Activated naive CD8-positive, alpha-beta T cell treated with anti-CD3 and anti-CD28 coated beads, Interleukin-2, amount 10 ng/mL, durations not matched to agents 7 days and 5 days (primary cell): ENCODE data around the gene SMTNL2. TPM values are rescaled to one million over a fixed set of nuclear protein-coding genes. Genes with fewer than 3 reads are reported as not detected.

Experiments
- ATAC-seq: fragments of 150-1000 bp; cut with Tn5 transposase; one replicate; pipeline ENCODE4 v1.10.0; 2021; ENCODE audit warnings: low read depth, moderate library complexity
- POLR2A ChIA-PET: fragments of 350-600 bp; sonication (Branson Sonifier 250); formaldehyde crosslinking; loops from one replicate; lab custom pipeline; 2021; ENCODE audit warnings: antibody characterized with exemption; lab: Charles Lee
- DNase-seq: peaks from one replicate; pipeline ENCODE4 v3.0.0; 2021
- H3K27ac Mint-ChIP-seq: one replicate; pipeline ENCODE4 v1.8.0; 2022; ENCODE audit warnings: mild to moderate bottlenecking, mixed read lengths
- H3K27me3 Mint-ChIP-seq: one replicate; pipeline ENCODE4 v1.8.0; 2022; ENCODE audit warnings: mild to moderate bottlenecking, moderate library complexity, mixed read lengths
- H3K36me3 Mint-ChIP-seq: one replicate; pipeline ENCODE4 v1.8.0; 2021; ENCODE audit warnings: mild to moderate bottlenecking, mixed read lengths
- H3K4me1 Mint-ChIP-seq: one replicate; pipeline ENCODE4 v1.8.0; 2021; ENCODE audit warnings: mixed read lengths
- H3K4me3 Mint-ChIP-seq: one replicate; pipeline ENCODE4 v1.8.0; 2022; ENCODE audit warnings: mild to moderate bottlenecking, moderate library complexity, mixed read lengths
- H3K9me3 Mint-ChIP-seq: one replicate; pipeline ENCODE4 v1.8.0; 2021; ENCODE audit warnings: mixed read lengths
- total RNA-seq, 2 experiments: library from RNA; stranded (reverse); gene quantifications; one replicate each; pipeline ENCODE4 v1.2.3, GENCODE V29; 2021

The SMTNL2 gene
- not detected for total RNA-seq

DNA sequence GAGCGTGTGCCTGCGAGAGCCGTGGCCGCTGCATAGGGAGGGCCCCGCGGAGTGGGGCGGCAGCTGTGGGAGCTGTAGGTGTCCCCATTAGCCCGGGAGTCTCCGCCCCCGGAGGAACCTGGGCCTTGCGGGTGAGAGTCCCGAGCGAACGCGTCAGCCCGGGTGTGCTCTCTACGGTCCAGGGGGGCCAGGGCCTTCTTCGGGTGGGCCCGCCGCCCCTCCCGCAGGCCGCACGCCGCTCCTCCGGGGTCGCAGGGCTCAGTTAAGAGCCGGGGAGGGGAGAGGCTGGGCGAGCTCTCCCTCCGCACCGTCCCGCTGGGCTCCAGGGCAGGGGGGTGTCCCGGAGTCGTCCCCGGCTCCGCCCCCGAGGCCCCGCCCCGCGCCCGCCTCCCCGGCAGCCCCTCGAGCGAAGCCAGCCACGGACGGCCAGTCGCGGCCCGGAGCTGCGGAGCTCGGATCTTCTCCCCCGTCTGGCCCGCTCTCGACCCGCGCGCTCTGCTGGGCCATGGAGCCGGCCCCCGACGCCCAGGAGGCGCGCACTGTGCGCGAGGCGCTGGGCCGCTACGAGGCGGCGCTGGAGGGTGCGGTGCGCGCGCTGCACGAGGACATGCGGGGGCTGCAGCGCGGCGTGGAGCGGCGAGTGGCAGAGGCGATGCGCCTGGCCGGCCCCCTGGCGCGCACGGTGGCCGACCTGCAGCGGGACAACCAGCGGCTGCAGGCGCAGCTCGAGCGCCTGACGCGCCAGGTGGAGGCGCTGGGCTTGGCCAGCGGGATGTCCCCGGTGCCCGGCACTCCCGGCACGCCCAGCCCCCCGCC, at the start of gene SMTNL2:
Gene SMTNL2 (plus strand): TSS at position 429 of the 816 bp plus-strand sequence. CDS start 77 bp downstream, at position 506.
- POLR2A ChIA-PET, result no interaction called here
- Mint-ChIP-seq H3K4me1 (peaks cover 1% of the 10 kb centered on the region), H3K27ac (no peak within 1 kb of the TSS), H3K9me3 (no peaks in the 10 kb centered on the region), H3K27me3 (peaks cover 50% of the 10 kb centered on the region), H3K4me3 (peak within 1 kb of the TSS; percentile 73), H3K36me3 (no peaks in the 10 kb centered on the region)
- peak; percentile 48 for DNase-seq
- peak; percentile 58 for ATAC-seq

DNA sequence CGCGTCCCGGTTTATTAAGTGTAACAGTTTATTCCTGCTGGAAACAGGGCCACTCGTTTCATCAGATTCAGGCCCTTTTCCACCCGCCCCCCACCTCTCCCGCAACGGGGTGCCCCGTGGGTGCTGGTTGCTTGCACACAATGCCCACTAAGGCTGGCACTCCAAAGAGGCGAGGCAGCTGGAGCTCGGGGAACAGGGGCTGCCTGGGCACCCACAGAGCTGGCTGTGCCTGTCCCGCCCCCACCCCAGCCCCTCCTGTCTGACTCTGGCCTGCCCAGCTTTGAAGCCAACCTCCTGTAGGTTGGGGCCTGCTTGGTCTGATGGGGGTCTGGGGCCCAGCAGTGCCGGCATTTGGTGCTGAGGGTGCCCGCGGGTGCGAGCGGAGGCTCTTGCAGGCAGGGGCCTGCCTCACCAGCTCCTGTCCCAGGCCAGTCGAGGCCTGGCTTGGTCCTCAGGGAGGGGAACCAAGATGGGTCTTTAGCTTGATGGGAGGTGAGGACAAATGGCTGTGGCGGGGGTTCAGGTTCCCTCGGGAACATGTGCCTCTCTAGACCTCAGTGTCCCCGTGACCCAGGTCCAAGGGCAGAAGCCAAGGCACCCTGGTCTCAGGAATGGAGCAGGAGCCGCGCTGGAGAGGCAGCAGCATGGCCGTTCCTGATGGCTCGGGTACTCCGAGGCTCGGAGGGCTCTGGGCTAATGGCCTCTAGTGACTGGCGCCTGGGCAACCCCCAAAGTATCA, 49.2 kb upstream of the SMTNL2 start:
- Mint-ChIP-seq H3K36me3 (peaks cover 3% of the 10 kb centered on the region), H3K27me3 (peaks cover 2% of the 10 kb centered on the region), H3K9me3 (no peaks in the 10 kb centered on the region), H3K4me3 (no peak overlapping the region), H3K27ac (no peak overlapping the region), H3K4me1 (peaks cover 8% of the 10 kb centered on the region)
- POLR2A ChIA-PET, result no interaction called here
- ATAC-seq (no peak), DNase-seq (no peak)

DNA sequence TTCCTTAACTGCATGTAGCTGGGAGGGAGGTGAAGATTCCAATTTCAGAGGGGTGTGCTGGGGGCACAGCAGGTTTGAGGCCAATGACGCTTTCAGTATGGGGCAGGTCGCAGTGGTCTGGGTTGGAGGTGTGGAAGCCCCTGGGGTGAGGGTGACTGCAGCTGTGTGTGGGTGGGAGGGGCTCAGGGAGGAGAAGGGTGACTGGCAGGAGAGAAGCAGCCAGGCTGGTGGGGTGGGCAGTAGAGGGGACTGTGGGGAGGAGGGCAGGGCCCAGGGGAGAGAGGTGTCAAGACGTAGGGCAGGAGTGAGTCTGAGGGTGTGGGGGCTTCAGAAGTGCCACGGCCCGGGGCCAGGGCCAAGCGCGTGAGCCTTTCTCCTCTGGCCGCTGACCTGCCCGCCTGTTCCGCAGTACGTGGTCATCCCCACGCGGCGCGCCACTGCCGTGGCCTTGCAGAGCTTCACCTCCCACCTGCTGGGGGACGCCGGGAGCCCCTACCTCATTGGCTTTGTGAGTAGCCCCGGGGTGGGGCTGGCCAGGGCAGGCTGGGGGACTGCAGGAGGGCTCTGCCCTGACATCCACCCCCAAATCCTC, 48.6 kb upstream of the SMTNL2 start:
- peaks cover 8% of the 10 kb centered on the region for H3K4me1 Mint-ChIP-seq
- DNase-seq (no peak), ATAC-seq (no peak)
- no peak overlapping the region for H3K27ac Mint-ChIP-seq
- H3K36me3 Mint-ChIP-seq, result peaks cover 3% of the 10 kb centered on the region
- no peaks in the 10 kb centered on the region for H3K9me3 Mint-ChIP-seq
- peaks cover 2% of the 10 kb centered on the region for H3K27me3 Mint-ChIP-seq
- H3K4me3 Mint-ChIP-seq, result no peak overlapping the region
- POLR2A ChIA-PET, result no interaction called here

DNA sequence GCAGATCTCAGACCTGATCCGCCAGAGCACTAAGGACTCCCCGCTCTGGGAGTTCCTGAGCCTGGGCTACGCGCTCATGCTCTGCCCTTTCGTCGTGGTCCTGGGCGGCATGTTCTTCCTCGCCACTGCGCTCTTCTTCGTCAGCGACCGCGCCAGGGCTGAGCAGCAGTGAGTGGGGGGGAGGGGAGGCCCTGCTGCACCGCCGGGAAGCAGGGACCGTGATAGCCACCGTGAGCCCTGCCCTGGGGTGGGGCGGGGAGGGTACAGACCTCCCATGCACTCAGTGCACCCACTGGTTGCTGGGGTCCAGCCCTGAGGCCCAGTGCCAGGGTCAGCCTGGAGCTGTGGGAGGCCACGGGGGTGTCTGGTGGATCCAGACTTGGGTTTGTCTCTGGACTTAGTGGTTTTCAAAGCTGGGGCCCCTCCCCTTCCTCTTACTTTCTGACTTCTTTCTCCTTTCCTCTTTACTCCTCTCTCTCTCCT, 48.0 kb upstream of the SMTNL2 start:
- Mint-ChIP-seq H3K27ac (no peak overlapping the region), H3K4me3 (no peak overlapping the region), H3K36me3 (peaks cover 3% of the 10 kb centered on the region), H3K4me1 (peaks cover 8% of the 10 kb centered on the region), H3K9me3 (no peaks in the 10 kb centered on the region), H3K27me3 (peaks cover 2% of the 10 kb centered on the region)
- ATAC-seq (no peak), DNase-seq (no peak)
- POLR2A ChIA-PET, result no interaction called here

DNA sequence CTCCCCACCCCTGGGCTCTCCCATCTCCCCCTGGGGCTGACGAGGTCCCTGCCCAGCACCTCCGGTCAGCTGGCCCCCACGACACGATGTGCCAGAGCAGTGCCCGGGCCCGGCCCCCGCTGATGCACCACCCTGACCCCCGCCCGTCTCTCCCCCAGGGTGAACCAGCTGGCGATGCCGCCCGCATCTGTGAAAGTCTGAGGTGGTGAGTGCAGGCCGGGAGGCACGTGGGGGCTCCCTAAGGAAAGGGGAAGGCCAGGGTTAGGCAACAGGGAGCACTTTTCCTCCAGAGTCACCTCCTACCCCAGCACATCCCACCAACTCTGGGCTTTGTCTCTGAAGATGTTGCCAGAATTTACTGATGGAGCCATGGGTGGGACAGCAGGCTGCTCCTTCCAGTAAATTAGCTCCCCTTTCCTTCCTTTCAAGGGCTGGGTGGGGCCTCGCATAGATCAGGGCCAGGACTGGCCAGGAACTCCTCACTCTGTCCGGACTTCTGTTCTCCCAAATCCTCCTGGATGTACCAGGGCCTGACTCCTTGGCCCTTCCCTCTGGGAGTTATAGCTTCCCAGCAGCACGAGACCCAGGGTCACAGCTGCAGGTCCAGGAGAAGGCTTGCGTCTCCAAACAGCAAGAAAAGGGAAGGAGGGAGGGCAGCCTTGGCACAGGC, 47.5 kb upstream of the SMTNL2 start:
- POLR2A ChIA-PET, result no interaction called here
- H3K27me3 Mint-ChIP-seq, result peaks cover 2% of the 10 kb centered on the region
- DNase-seq (no peak), ATAC-seq (no peak)
- peaks cover 8% of the 10 kb centered on the region for H3K4me1 Mint-ChIP-seq
- peaks cover 3% of the 10 kb centered on the region for H3K36me3 Mint-ChIP-seq
- no peaks in the 10 kb centered on the region for H3K9me3 Mint-ChIP-seq
- no peak overlapping the region for H3K27ac Mint-ChIP-seq
- H3K4me3 Mint-ChIP-seq, result no peak overlapping the region

DNA sequence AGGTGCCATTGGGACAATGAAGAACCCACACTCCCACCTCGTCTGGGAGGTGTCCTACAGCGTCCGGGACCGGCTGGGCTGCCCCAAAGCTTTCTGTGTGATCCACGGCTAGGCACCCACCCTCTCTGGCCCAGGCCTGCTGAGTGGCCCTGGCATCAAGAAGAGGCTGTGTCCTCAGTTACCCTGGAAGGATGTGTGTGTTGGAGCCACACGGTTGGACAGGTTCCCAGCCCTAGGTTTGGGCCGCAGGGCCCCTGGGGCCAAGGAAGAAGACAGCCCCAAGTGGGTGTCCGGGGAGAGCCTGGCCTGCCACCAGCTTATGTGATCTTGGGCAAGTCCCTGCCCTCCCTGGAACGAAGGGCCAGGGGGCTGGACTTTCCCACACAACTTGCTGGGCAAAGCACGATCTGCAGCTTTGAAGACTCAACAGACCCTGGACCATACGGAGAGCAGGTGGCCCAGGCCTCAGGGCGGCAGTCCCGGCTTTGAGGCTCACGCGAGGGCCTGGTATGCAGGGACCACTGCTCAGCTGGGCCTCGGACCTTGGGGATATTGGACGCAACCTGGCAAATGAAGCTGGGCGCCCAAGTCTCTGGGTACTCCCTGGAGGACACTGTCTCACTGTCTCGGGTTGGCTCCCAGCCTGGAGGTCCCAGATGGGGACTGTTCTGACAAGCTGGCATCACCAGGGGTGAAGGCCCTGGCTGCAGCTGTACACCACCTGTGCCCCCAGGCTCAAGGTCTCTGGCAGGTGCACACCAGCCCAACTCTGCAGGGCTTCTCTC, 46.7 kb upstream of the SMTNL2 start:
- POLR2A ChIA-PET, result no interaction called here
- ATAC-seq, result no peak

DNA sequence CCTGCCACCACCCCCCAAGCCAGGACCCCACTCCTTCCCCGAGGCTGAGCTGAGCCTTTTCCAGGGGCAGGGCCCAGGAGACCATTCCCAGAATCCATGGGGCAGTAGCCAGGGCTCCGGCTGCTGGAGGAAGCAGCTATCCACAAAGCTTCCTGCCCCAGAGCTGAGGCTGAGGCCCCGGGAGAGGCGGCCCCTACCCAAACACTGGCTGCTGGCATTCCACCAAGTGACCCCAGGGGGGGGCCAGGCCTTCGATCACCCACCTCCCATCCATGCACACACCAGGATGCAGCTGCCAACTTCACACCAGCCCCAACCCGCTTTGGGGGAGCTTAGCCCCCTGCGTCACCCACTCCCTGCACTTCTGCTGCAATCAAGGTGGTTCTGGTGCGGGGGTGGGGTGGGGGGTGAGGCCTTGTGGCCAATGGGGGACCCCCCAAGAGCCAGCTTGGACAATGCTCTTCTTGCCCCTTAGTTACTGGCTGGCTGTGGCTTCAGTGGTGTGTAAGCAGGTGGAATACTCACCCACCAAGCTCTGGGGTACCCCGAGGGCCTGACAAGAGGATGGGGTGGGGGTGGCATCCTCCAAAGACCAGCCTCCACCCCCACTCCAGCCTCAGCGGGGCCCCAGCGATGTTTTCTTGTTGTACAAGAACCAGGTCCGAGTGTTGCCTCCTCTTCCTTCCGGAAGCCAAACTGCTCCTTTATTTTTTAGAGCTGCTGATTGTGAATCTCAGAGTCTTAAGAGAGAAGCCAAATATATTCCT, 45.9 kb upstream of the SMTNL2 start:
- Mint-ChIP-seq H3K9me3 (no peaks in the 10 kb centered on the region), H3K4me1 (peaks cover 4% of the 10 kb centered on the region), H3K27ac (no peak overlapping the region), H3K4me3 (no peak overlapping the region), H3K27me3 (no peaks in the 10 kb centered on the region), H3K36me3 (peaks cover 3% of the 10 kb centered on the region)
- POLR2A ChIA-PET, result interaction anchor here (1.3 kb wide), 1 partner anchor 118 kb away, joined by 3 read pairs; no protein-coding TSS in a partner anchor
- DNase-seq (no peak), ATAC-seq (no peak)

More for the DNA sequence above, 46.7 kb upstream of the SMTNL2 start:
- no peak overlapping the region for H3K4me3 Mint-ChIP-seq
- H3K36me3 Mint-ChIP-seq, result peaks cover 3% of the 10 kb centered on the region
- H3K9me3 Mint-ChIP-seq, result no peaks in the 10 kb centered on the region
- peaks cover 2% of the 10 kb centered on the region for H3K27me3 Mint-ChIP-seq
- H3K27ac Mint-ChIP-seq, result no peak overlapping the region
- DNase-seq, result no peak
- H3K4me1 Mint-ChIP-seq, result peaks cover 6% of the 10 kb centered on the region

DNA sequence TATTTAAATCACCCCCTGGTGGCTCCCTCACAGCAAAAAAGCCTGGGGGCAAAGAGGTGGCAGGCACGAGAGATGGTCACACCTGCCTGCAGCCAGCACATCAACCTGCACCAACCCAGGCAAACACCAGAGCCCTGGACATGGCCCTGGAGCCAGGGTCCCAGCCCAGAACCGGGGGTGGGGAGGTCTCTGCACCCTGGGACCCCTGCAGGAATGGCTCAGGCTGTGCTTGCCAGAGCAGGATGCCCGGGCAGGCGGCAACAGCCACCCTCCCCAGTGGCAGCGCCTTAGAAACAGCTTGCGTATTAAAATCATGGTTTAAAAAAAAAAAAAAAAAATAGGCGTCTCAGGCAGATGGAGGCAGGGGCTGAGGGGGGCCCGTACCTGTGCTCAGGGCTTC, 45.3 kb upstream of the SMTNL2 start:
- Mint-ChIP-seq H3K27ac (no peak overlapping the region), H3K4me3 (no peak overlapping the region), H3K27me3 (no peaks in the 10 kb centered on the region), H3K4me1 (no peaks in the 10 kb centered on the region), H3K36me3 (peaks cover 3% of the 10 kb centered on the region), H3K9me3 (no peaks in the 10 kb centered on the region)
- POLR2A ChIA-PET, result interaction anchor here (1.3 kb wide), 1 partner anchor 118 kb away, joined by 3 read pairs; no protein-coding TSS in a partner anchor
- DNase-seq, result no peak
- no peak for ATAC-seq

DNA sequence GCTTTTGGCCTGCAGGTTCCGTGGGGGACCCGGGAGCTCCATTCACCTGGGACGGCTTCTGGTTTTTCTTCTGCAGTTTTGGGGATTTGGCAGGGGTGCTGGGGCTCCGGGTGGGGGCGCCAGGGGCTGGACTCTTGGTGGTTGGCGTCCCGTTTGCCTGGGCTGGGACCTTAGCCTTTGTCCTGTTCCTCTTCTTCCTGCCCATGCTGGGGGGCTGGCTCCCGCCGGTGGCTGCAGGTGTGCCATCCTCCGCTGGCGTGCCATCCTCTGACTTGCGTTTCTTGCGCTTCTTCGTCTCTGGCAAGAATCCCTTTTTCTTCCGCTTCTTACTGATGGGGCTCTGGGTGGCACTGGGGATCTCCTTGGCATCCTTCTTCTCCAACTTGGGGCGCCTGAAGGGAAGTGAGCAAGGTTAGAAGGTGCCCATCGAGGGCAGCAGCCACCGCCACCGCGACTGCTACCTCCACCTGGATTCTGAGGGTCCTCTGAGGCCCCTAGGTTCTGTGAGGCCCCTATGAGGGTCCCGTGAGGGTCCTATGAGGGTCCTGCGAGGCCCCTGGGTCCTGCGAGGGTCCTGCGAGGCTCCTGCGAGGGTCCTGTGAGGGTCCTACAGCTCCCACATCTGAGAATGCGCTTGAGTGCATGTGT, 44.6 kb upstream of the SMTNL2 start:
- Mint-ChIP-seq H3K27me3 (no peaks in the 10 kb centered on the region), H3K4me3 (no peak overlapping the region), H3K36me3 (peaks cover 3% of the 10 kb centered on the region), H3K27ac (no peak overlapping the region), H3K4me1 (no peaks in the 10 kb centered on the region), H3K9me3 (no peaks in the 10 kb centered on the region)
- no peak for DNase-seq
- ATAC-seq, result no peak
- POLR2A ChIA-PET, result interaction anchor here (1.3 kb wide), 1 partner anchor 119 kb away, joined by 3 read pairs; no protein-coding TSS in a partner anchor

DNA sequence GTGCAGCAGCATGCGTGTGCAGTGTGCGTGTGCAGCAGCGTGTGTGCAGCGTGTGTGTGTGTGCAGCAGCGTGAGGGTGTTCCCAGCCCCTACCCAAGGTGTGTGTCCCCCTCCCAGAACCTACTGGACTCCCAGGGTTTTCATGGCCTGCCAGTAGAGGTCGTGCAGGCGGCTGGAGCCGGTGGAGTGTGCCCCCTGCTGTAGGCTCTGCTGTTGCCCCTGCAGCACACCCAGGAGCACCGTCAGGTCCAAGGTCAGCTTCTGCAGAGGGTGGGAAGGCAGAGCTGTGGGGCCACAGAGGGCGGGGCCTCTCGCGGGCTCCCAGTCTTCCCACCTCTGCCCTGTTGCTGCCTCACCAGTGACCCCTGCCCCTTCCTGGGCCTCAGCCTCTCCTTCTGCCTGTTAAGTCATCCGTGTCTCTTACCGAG, 44.1 kb upstream of the SMTNL2 start:
- Mint-ChIP-seq H3K27me3 (no peaks in the 10 kb centered on the region), H3K27ac (no peak overlapping the region), H3K36me3 (peaks cover 3% of the 10 kb centered on the region), H3K9me3 (no peaks in the 10 kb centered on the region), H3K4me3 (no peak overlapping the region), H3K4me1 (no peaks in the 10 kb centered on the region)
- POLR2A ChIA-PET, result no interaction called here
- DNase-seq (no peak), ATAC-seq (no peak)

DNA sequence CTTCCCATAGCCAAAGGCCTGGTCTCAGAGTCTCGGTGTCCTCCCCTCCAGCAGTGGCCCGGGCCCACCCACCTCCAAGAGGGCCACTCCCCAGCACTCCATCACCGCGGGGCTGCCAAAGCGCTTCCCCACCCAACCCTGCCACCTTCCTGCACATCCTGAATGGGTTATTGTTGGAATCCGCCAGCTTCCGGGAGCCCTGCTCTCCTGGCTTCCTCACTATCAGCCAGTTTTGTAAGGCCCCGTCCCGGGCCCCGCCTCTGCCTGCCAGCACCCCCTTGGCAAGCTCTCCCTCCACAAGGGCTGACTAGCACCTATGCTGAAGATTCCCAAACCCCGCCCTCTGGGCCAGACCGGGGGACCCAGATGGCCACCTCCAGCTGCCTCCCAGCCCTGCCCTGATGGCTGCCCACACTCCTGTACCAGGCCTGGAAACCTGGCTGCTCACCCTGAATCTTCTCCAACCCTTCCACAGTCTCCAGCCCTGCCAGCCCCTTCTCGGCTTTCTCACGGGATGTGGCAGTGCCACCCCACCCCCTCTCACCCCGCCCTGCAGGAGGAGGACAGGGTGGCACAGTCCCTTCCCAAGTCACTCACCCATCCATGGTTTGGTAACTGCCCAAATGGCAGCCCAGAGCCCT, 43.5 kb upstream of the SMTNL2 start:
- peaks cover 3% of the 10 kb centered on the region for H3K36me3 Mint-ChIP-seq
- POLR2A ChIA-PET, result no interaction called here
- H3K27me3 Mint-ChIP-seq, result no peaks in the 10 kb centered on the region
- peak overlapping the region; percentile 34 for H3K27ac Mint-ChIP-seq
- no peaks in the 10 kb centered on the region for H3K4me1 Mint-ChIP-seq
- ATAC-seq (no peak), DNase-seq (no peak)
- H3K9me3 Mint-ChIP-seq, result no peaks in the 10 kb centered on the region
- H3K4me3 Mint-ChIP-seq, result no peak overlapping the region
